OCI-LY1 (cell line): ENCODE measurements around the gene CACNA2D3.

Experiments
- H2AFZ ChIP-seq: fragments of 200-600 bp; sonication (generic), shearing (Covaris generic); 2 replicates; pipeline ENCODE4 v1.6.0; 2014; ENCODE audit warnings: antibody characterized with exemption, mild to moderate bottlenecking, low read length
- H3F3A ChIP-seq: fragments of 200-600 bp; sonication (generic), shearing (Covaris generic); 2 replicates; pipeline ENCODE4 v1.6.0; 2014; ENCODE audit warnings: mild to moderate bottlenecking, antibody characterized with exemption, low read length, moderate library complexity; ENCODE audit not compliant: insufficient read depth
- H3K27ac ChIP-seq: fragments of 200-600 bp; sonication (generic); 2 replicates; pipeline ENCODE4 v1.5.1; 2014; ENCODE audit warnings: low read length, mixed run types, mild to moderate bottlenecking, low read depth; ENCODE audit not compliant: poor library complexity, severe bottlenecking
- H3K27me3 ChIP-seq: fragments of 200-600 bp; sonication (generic); 2 replicates; pipeline ENCODE4 v1.6.0; 2014; ENCODE audit warnings: antibody characterized with exemption, mild to moderate bottlenecking, low read length, moderate library complexity; ENCODE audit not compliant: insufficient read depth
- H3K36me3 ChIP-seq: fragments of 200-600 bp; sonication (generic); 2 replicates; pipeline ENCODE4 v1.6.1; 2014; ENCODE audit warnings: mild to moderate bottlenecking, antibody characterized with exemption, low read length, moderate library complexity, mixed read lengths; ENCODE audit not compliant: insufficient read depth
- H3K4me1 ChIP-seq: fragments of 200-600 bp; sonication (generic); 2 replicates; pipeline ENCODE4 v1.5.1; 2014; ENCODE audit warnings: mild to moderate bottlenecking, low read length, moderate library complexity; ENCODE audit not compliant: insufficient read depth, severe bottlenecking
- H3K4me2 ChIP-seq: fragments of 200-600 bp; sonication (generic), shearing (Covaris generic); 2 replicates; pipeline ENCODE4 v1.6.1; 2014; ENCODE audit warnings: low read length
- H3K4me3 ChIP-seq: fragments of 200-600 bp; sonication (generic); 2 replicates; pipeline ENCODE4 v1.5.1; 2014; ENCODE audit warnings: low read length, low read depth, mild to moderate bottlenecking, mixed read lengths; ENCODE audit not compliant: poor library complexity, severe bottlenecking
- H3K79me2 ChIP-seq: fragments of 200-600 bp; shearing (Covaris generic); 2 replicates; pipeline ENCODE4 v1.6.1; 2016; ENCODE audit warnings: mixed run types, low read length, mixed read lengths; ENCODE audit not compliant: insufficient read depth
- H3K9ac ChIP-seq: fragments of 200-600 bp; sonication (generic), shearing (Covaris generic); 2 replicates; pipeline ENCODE4 v1.6.1; 2014; ENCODE audit warnings: mild to moderate bottlenecking, low read length, mixed read lengths
- H3K9me2 ChIP-seq: fragments of 200-600 bp; sonication (generic), shearing (Covaris generic); 2 replicates; pipeline ENCODE4 v1.6.1; 2014; ENCODE audit warnings: low read depth, mild to moderate bottlenecking, low read length, mixed read lengths
- H3K9me3 ChIP-seq: fragments of 200-600 bp; shearing (Covaris generic); 2 replicates; pipeline ENCODE4 v1.6.1; 2014; ENCODE audit warnings: low read length, mixed read lengths
- H4K20me1 ChIP-seq: fragments of 200-600 bp; sonication (generic), shearing (Covaris generic); 2 replicates; pipeline ENCODE4 v1.6.0; 2016; ENCODE audit warnings: mild to moderate bottlenecking, low read length; ENCODE audit not compliant: insufficient read depth
- CTCF ChIP-seq: fragments of 200-600 bp; sonication (generic), shearing (Covaris generic); IDR thresholded peaks from 2 replicates; pipeline ENCODE4 v1.5.1; 2017; ENCODE audit warnings: mild to moderate bottlenecking, antibody characterized with exemption, low read length, moderate library complexity, mixed read lengths
- EZH2 ChIP-seq: fragments of 200-600 bp; sonication (generic), shearing (Covaris generic); IDR thresholded peaks from 2 replicates; pipeline ENCODE4 v1.8.0; 2017; ENCODE audit warnings: borderline replicate concordance, mixed run types, mild to moderate bottlenecking, antibody characterized with exemption, low read length, moderate library complexity, mixed read lengths

The CACNA2D3 gene

DNA sequence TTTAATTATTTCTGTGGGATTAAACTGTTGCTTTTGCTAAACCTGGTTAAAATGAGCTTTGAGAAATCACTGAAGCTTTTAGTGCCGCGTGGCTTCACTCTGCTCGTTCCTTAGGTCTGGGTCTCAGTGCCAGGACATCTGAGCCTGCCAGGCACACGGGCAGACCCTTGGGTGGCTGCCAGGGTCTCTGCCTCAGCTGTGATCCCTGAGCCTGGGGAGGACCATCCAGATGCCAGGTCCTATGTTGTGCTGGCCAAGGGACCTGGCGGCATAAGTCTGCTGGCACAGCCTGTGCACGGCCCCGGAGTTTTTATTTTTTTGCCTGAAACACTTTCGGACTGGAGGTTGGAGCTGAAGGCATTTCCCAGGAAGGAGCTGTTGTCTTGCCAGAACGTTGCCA is 477.4 kb downstream of the CACNA2D3 start:
- Histone ChIP-seq H4K20me1 (no peaks in the 10 kb centered on the region), H3K9ac (no peak overlapping the region), H3K27me3 (no peaks in the 10 kb centered on the region), H3F3A (no peaks in the 10 kb centered on the region), H3K36me3 (no peaks in the 10 kb centered on the region), H3K4me3 (no peak overlapping the region), H3K27ac (no peak overlapping the region), H2AFZ (no peak overlapping the region), H3K9me2 (no peaks in the 10 kb centered on the region), H3K4me1 (no peaks in the 10 kb centered on the region), H3K79me2 (no peaks in the 10 kb centered on the region), H3K9me3 (no peaks in the 10 kb centered on the region), H3K4me2 (no peak overlapping the region)
- TF ChIP-seq EZH2: no peak
- no peak for TF ChIP-seq CTCF

DNA sequence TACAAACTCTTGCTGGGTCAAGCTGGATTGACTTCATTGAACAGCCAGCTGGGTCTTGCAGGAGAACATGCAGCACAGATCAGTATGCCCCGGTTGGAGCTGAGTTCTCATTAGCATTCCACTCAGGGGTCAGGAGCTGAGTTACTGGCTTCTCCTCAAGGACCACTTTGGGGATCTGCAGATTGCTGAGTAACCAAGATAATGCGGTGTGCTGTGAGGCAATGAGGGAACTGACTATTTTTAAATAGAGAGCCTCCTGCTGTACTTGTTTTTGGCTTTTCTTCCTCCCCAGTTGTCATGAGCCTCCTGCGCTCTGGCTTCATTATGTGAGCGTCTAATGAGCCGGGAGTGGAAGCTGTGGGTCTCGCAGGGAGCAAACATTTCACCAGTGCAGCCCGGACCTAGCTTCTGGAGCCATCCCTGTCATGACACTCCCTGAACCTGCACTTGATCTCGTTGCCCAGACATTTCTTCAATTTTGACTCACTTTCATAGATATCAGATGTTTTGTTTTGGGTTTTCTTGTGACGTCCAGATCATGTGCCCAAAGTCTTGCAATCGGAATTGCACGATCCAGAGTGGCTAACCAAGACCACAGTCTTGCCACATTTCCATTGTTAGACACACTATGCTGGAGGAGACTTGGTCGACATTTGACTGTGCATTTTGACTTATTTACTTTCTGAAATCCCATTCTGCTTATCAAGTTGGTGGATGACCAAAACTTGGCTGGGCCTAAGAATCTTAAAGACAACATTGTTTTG is 478.3 kb downstream of the CACNA2D3 start:
- Histone ChIP-seq H3K79me2 (no peaks in the 10 kb centered on the region), H4K20me1 (no peaks in the 10 kb centered on the region), H3F3A (no peaks in the 10 kb centered on the region), H3K27ac (no peak overlapping the region), H2AFZ (no peak overlapping the region), H3K4me3 (no peak overlapping the region), H3K36me3 (no peaks in the 10 kb centered on the region), H3K4me1 (no peaks in the 10 kb centered on the region), H3K4me2 (no peak overlapping the region), H3K9me2 (no peaks in the 10 kb centered on the region), H3K9me3 (no peaks in the 10 kb centered on the region), H3K9ac (no peak overlapping the region), H3K27me3 (no peaks in the 10 kb centered on the region)
- no peak for TF ChIP-seq CTCF
- TF ChIP-seq EZH2: no peak

DNA sequence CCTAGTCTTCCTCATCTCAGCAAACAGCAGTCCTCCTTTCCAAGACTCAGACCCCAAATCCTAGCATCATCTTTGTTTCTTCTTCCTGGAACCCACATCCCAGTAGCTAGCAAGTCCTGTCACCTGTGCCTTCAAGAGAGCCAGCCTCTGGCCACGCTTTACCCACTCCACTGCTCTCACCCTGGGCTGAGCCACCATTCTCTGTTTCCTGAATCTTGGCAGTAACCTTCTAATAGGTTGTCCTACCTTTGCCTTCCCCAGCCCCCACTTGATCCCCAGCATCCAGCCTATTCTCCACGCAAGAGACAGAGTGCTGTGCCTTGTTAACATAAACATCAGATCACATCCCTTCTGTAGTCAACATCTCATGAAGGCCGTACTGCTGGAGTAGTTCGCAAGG is 482.1 kb downstream of the CACNA2D3 start:
- Histone ChIP-seq H3K79me2 (no peaks in the 10 kb centered on the region), H2AFZ (no peak overlapping the region), H4K20me1 (no peaks in the 10 kb centered on the region), H3K9ac (no peak overlapping the region), H3K9me3 (no peaks in the 10 kb centered on the region), H3K4me1 (no peaks in the 10 kb centered on the region), H3K4me2 (no peak overlapping the region), H3K27ac (no peak overlapping the region), H3K27me3 (no peaks in the 10 kb centered on the region), H3K4me3 (no peak overlapping the region), H3F3A (no peaks in the 10 kb centered on the region), H3K9me2 (no peaks in the 10 kb centered on the region), H3K36me3 (no peaks in the 10 kb centered on the region)
- TF ChIP-seq EZH2 (no peak), CTCF (no peak)
